SU-DHL-6 (cell line): ENCODE measurements around the gene VPS51.
A peak's percentile ranks its signal among the peaks of the same experiment; 100 is the strongest.

ENCODE experiments used
- H2AFZ ChIP-seq: fragments of 200-600 bp; sonication (generic); 2 replicates; pipeline ENCODE4 v1.6.1; 2014; ENCODE audit warnings: low read depth, mild to moderate bottlenecking, moderate library complexity, mixed read lengths, antibody characterized with exemption, low read length; ENCODE audit not compliant: severe bottlenecking
- H3F3A ChIP-seq: fragments of 200-600 bp; shearing (Covaris generic); 2 replicates; pipeline ENCODE4 v1.6.0; 2016; ENCODE audit warnings: antibody characterized with exemption, mild to moderate bottlenecking; ENCODE audit not compliant: insufficient read depth
- H3K27ac ChIP-seq: fragments of 200-600 bp; sonication (generic); 2 replicates; pipeline ENCODE4 v1.5.1; 2016; ENCODE audit warnings: low read depth, mild to moderate bottlenecking, low read length, moderate library complexity, mixed read lengths
- H3K27me3 ChIP-seq: fragments of 200-600 bp; sonication (generic), shearing (Covaris generic); 2 replicates; pipeline ENCODE4 v1.6.0; 2014; ENCODE audit warnings: mild to moderate bottlenecking, low read length
- H3K36me3 ChIP-seq: fragments of 200-600 bp; sonication (generic); 2 replicates; pipeline ENCODE4 v1.6.1; 2014; ENCODE audit warnings: mild to moderate bottlenecking, low read length, mixed read lengths
- H3K4me2 ChIP-seq: fragments of 300-600, 200-600 bp; shearing (Covaris generic), sonication (generic); 2 replicates; pipeline ENCODE4 v1.6.0; 2014; ENCODE audit warnings: low read length, low read depth, mild to moderate bottlenecking; ENCODE audit not compliant: poor library complexity, severe bottlenecking
- H3K4me3 ChIP-seq: fragments of 200-600 bp; sonication (generic); 2 replicates; pipeline ENCODE4 v1.5.1; 2014; ENCODE audit warnings: antibody characterized with exemption, low read length, mild to moderate bottlenecking, mixed read lengths; ENCODE audit not compliant: insufficient read depth, poor library complexity, severe bottlenecking
- H3K79me2 ChIP-seq: fragments of 200-600 bp; sonication (generic); 2 replicates; pipeline ENCODE4 v1.6.1; 2014; ENCODE audit warnings: mild to moderate bottlenecking, low read length, moderate library complexity; ENCODE audit not compliant: insufficient read depth
- H3K9ac ChIP-seq: fragments of 200-600 bp; sonication (generic); 2 replicates; pipeline ENCODE4 v1.7.0; 2014; ENCODE audit warnings: mild to moderate bottlenecking, low read length
- H3K9me2 ChIP-seq: fragments of 200-600 bp; sonication (generic); replicated peaks from 2 replicates; pipeline ENCODE4 v1.6.1; 2014; ENCODE audit warnings: low read length; ENCODE audit not compliant: insufficient read depth
- H3K9me3 ChIP-seq: fragments of 200-600 bp; sonication (generic); 2 replicates; pipeline ENCODE4 v1.6.1; 2014; ENCODE audit warnings: low read length, mixed read lengths; ENCODE audit not compliant: insufficient read depth
- H4K20me1 ChIP-seq: fragments of 200-600 bp; sonication (generic); 2 replicates; pipeline ENCODE4 v1.6.1; 2014; ENCODE audit warnings: low read depth, mild to moderate bottlenecking, antibody characterized with exemption, low read length, moderate library complexity, mixed read lengths
- CTCF ChIP-seq: fragments of 200-600 bp; sonication (generic); IDR thresholded peaks from one replicate; pipeline ENCODE4 v1.5.1; 2017; ENCODE audit warnings: antibody characterized with exemption, mild to moderate bottlenecking, low read length, moderate library complexity; ENCODE audit not compliant: insufficient read depth, poor library complexity, severe bottlenecking
- EZH2phosphoT487 ChIP-seq: fragments of 200-600 bp; sonication (generic), shearing (Covaris generic); conservative IDR thresholded peaks from 2 replicates; pipeline ENCODE4 v1.6.1; 2018; ENCODE audit warnings: mild to moderate bottlenecking, antibody characterized with exemption, low read length, moderate library complexity, mixed read lengths

VPS51 gene

DNA sequence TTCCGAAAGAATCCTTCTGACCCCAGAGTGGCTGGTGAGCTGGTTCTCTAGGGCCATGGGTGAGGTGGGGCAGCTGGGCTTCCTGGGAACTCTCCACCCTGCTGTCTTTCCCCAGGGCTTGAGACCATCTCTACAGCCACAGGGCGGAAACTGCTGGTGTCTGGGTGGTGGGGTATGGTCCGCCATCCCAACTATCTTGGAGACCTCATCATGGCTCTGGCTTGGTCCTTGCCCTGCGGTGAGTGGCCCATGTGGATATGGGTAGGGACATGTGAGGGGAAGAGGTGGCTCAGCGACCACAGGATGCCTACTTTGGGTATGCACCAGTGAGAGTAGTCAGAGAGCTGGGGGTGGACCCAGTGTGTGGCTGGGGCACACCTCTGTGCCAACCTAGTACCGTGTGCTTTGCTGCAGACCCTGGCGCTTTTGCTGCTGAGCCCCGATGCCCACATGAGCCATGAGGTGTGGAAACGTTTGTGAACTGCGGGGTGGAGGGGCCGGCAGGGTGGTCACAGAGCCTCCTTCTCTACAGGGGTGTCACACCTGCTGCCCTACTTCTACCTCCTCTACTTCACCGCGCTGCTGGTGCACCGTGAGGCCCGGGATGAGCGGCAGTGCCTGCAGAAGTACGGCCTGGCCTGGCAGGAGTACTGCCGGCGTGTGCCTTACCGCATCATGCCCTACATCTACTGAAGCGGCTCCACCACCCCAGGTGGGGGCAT lies 19.5 kb downstream of the VPS51 start:
- no peaks in the 10 kb centered on the region for H3K9me3 ChIP-seq
- peaks cover 6% of the 10 kb centered on the region; the same call in 1 of the 2 replicates for H3K36me3 ChIP-seq
- TF ChIP-seq EZH2phosphoT487 (no peak), CTCF (no peak)
- peaks cover 43% of the 10 kb centered on the region for H3F3A ChIP-seq
- H3K27me3 ChIP-seq: no peaks in the 10 kb centered on the region
- no peak overlapping the region for H3K9ac ChIP-seq
- no peak overlapping the region for H3K27ac ChIP-seq
- H3K79me2 ChIP-seq: peaks cover 9% of the 10 kb centered on the region
- H3K4me2 ChIP-seq: peak overlapping the region; percentile 83
- no peak overlapping the region for H3K4me3 ChIP-seq
- H2AFZ ChIP-seq: no peak overlapping the region
- no peaks in the 10 kb centered on the region for H3K9me2 ChIP-seq
- H4K20me1 ChIP-seq: no peaks in the 10 kb centered on the region

GRCh38 chr11:65116370-65117205 lies 20.6 kb downstream of the VPS51 start:
- Histone ChIP-seq H3K9me3 (no peaks in the 10 kb centered on the region), H3K36me3 (peaks cover 13% of the 10 kb centered on the region; the same call in 1 of the 2 replicates), H4K20me1 (no peaks in the 10 kb centered on the region), H3K27ac (peak overlapping the region; percentile 88), H3K4me2 (peak overlapping the region; percentile 83), H3K9me2 (no peaks in the 10 kb centered on the region), H3F3A (peaks cover 52% of the 10 kb centered on the region), H3K27me3 (no peaks in the 10 kb centered on the region), H2AFZ (no peak overlapping the region), H3K4me3 (peak overlapping the region; percentile 62), H3K79me2 (peaks cover 19% of the 10 kb centered on the region), H3K9ac (peak overlapping the region; percentile 86)
- TF ChIP-seq CTCF: no peak
- no peak for TF ChIP-seq EZH2phosphoT487

- H3K79me2 ChIP-seq: peaks cover 25% of the 10 kb centered on the region
- TF ChIP-seq EZH2phosphoT487 (no peak), CTCF (peak; percentile 92)
- H3K4me3 ChIP-seq: peak within 1 kb of the TSS; percentile 62
Measured at GRCh38 chr11:65117206-65118096, 21.4 kb downstream of the VPS51 start, which contains the start of gene ZNHIT2. TSS of gene ZNHIT2 (minus strand) at chr11:65117701. CDS start at chr11:65117653, 48 bp downstream.

More at GRCh38 chr11:65117206-65118096, 21.4 kb downstream of the VPS51 start, which contains the start of gene ZNHIT2:
- H3K27ac ChIP-seq: peak within 1 kb of the TSS; percentile 88
- no peak within 1 kb of the TSS for H2AFZ ChIP-seq
- peak within 1 kb of the TSS; percentile 86 for H3K9ac ChIP-seq
- no peaks in the 10 kb centered on the region for H3K9me3 ChIP-seq
- peak within 1 kb of the TSS; percentile 83 for H3K4me2 ChIP-seq
- no peaks in the 10 kb centered on the region for H4K20me1 ChIP-seq
- H3F3A ChIP-seq: peaks cover 52% of the 10 kb centered on the region
- no peaks in the 10 kb centered on the region for H3K9me2 ChIP-seq
- H3K27me3 ChIP-seq: no peaks in the 10 kb centered on the region
- peaks cover 13% of the 10 kb centered on the region; the same call in 1 of the 2 replicates for H3K36me3 ChIP-seq
